Trophoblast cell (in vitro differentiated cells and primary cell): ENCODE results near the gene TK1.

Experiments used
- DNase-seq, 2 donors: peaks; one replicate each; pipeline ENCODE4 v3.0.0-alpha.2; 2016
- H2AFZ ChIP-seq: 2 replicates; pipeline ENCODE4 v1.6.1; 2013; ENCODE audit warnings: low read length, moderate library complexity, mild to moderate bottlenecking; ENCODE audit not compliant: insufficient read depth, poor library complexity
- H2AK5ac ChIP-seq: 2 replicates; pipeline ENCODE4 v1.6.1; 2013; ENCODE audit warnings: mild to moderate bottlenecking, low read length
- H2BK120ac ChIP-seq: 2 replicates; pipeline ENCODE4 v1.6.1; 2013; ENCODE audit warnings: low read length, mild to moderate bottlenecking, moderate library complexity; ENCODE audit not compliant: insufficient read depth, poor library complexity
- H2BK12ac ChIP-seq: 2 replicates; pipeline ENCODE4 v1.6.1; 2013; ENCODE audit warnings: mild to moderate bottlenecking, low read length, moderate library complexity
- H2BK5ac ChIP-seq: 2 replicates; pipeline ENCODE4 v1.6.1; 2013; ENCODE audit warnings: low read length, low read depth, moderate library complexity, mild to moderate bottlenecking; ENCODE audit not compliant: poor library complexity
- H3K14ac ChIP-seq: 2 replicates; pipeline ENCODE4 v1.6.1; 2013; ENCODE audit warnings: mild to moderate bottlenecking, low read length
- H3K18ac ChIP-seq: 2 replicates; pipeline ENCODE4 v1.6.1; 2013; ENCODE audit warnings: mild to moderate bottlenecking, low read length
- H3K23ac ChIP-seq: 2 replicates; pipeline ENCODE4 v1.6.1; 2013; ENCODE audit warnings: low read length
- H3K27ac ChIP-seq: 2 replicates; pipeline ENCODE4 v1.5.1; 2013; ENCODE audit warnings: low read depth, mild to moderate bottlenecking, inconsistent platforms, low read length, moderate library complexity
- H3K27me3 ChIP-seq: 2 replicates; pipeline ENCODE4 v1.6.1; 2013; ENCODE audit warnings: inconsistent platforms, mild to moderate bottlenecking, low read length, moderate library complexity; ENCODE audit not compliant: insufficient read depth
- H3K36me3 ChIP-seq, 2 experiments: 1 replicate in 1 of 2; 2 replicates in 1 of 2; pipeline ENCODE4 v1.6.1; 2013; ENCODE audit warnings: low read length in 2 of 2, mild to moderate bottlenecking in 2 of 2, moderate library complexity in 1 of 2; ENCODE audit not compliant: insufficient read depth in 2 of 2, control insufficient read depth in 1 of 2
- H3K4ac ChIP-seq: 2 replicates; pipeline ENCODE4 v1.6.1; 2013; ENCODE audit warnings: low read depth, mild to moderate bottlenecking, low read length, moderate library complexity
- H3K4me1 ChIP-seq, 2 experiments: 1 replicate in 1 of 2; 2 replicates in 1 of 2; pipeline ENCODE4 v1.6.1; 2013; ENCODE audit warnings: low read length in 2 of 2, mild to moderate bottlenecking in 2 of 2, moderate library complexity in 1 of 2; ENCODE audit not compliant: insufficient read depth in 2 of 2, control insufficient read depth in 1 of 2
- H3K4me2 ChIP-seq: 2 replicates; pipeline ENCODE4 v1.6.1; 2013; ENCODE audit warnings: inconsistent platforms, mild to moderate bottlenecking, low read length, moderate library complexity
- H3K4me3 ChIP-seq: 2 replicates; pipeline ENCODE4 v1.5.1; 2013; ENCODE audit warnings: mild to moderate bottlenecking, low read depth, low read length, inconsistent platforms
- H3K79me1 ChIP-seq: one replicate; pipeline ENCODE4 v1.6.1; 2013; ENCODE audit warnings: low read length
- H3K79me2 ChIP-seq: 2 replicates; pipeline ENCODE4 v1.6.1; 2013; ENCODE audit warnings: low read length, mild to moderate bottlenecking; ENCODE audit not compliant: control insufficient read depth, insufficient read depth, poor library complexity
- H3K9ac ChIP-seq: 2 replicates; pipeline ENCODE4 v1.6.1; 2013; ENCODE audit warnings: mild to moderate bottlenecking, low read length
- H3K9me3 ChIP-seq: 2 replicates; pipeline ENCODE4 v1.6.1; 2013; ENCODE audit warnings: low read depth, mild to moderate bottlenecking, control low read depth, inconsistent platforms, low read length; ENCODE audit not compliant: insufficient read depth
- H4K12ac ChIP-seq: 2 replicates; pipeline ENCODE4 v1.6.1; 2013; ENCODE audit warnings: low read depth, mild to moderate bottlenecking, low read length, moderate library complexity
- H4K8ac ChIP-seq: 2 replicates; pipeline ENCODE4 v1.6.1; 2013; ENCODE audit warnings: low read depth, mild to moderate bottlenecking, low read length, moderate library complexity
- H4K91ac ChIP-seq: one replicate; pipeline ENCODE4 v1.6.1; 2013; ENCODE audit warnings: low read depth, mild to moderate bottlenecking, low read length, moderate library complexity
- WGBS: extraction: QIAGEN DNeasy Blood & Tissue Kit; methylation state at CpG from one replicate; pipeline ENCODE4 v1.1.7; 2013; ENCODE audit warnings: missing lambda C conversion rate; ENCODE audit not compliant: insufficient read length, insufficient coverage; ENCODE audit errors: extremely low coverage; 5-methylcytosine and 5-hydroxymethylcytosine counted together

TK1 gene

DNA sequence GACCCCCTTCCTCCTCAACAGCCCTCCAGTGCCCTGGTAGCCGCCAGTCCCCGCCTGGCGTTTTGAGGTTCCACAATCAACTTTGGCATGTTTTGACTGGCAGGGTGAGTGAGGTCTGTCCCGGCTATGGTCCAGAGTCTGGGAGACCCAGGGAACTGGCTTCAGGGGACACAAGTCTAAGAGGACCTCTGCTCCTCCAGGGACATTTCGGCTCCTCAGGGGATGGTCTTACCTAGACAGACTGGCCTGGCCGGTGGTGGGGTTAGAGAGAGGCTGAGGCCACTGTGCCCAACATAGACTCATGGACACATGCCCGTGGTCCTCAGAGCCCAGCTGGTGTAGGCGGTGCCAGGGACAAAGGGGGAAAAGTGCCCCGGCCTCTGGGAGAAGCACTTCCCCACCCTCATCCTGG is 54.1 kb downstream of the TK1 start:
- no peak overlapping the region for H3K4ac ChIP-seq
- H3K27ac ChIP-seq = no peak overlapping the region
- no peak overlapping the region for H3K9ac ChIP-seq
- H4K12ac ChIP-seq = no peak overlapping the region
- no peak overlapping the region for H3K14ac ChIP-seq
- H2BK120ac ChIP-seq = no peak overlapping the region
- H3K4me2 ChIP-seq = no peak overlapping the region
- no peak for DNase-seq
- H4K8ac ChIP-seq = no peak overlapping the region
- no peaks in the 10 kb centered on the region for H3K27me3 ChIP-seq
- no peak overlapping the region for H3K18ac ChIP-seq
- H3K23ac ChIP-seq = no peak overlapping the region
- no CpG with 5 or more reads among the region's 9 CpGs for WGBS
- no peak overlapping the region for H2AFZ ChIP-seq
- no peak overlapping the region for H2AK5ac ChIP-seq
- no peak overlapping the region for H4K91ac ChIP-seq
- H2BK5ac ChIP-seq = no peak overlapping the region
- H3K4me3 ChIP-seq = no peak overlapping the region
- no peak overlapping the region for H2BK12ac ChIP-seq
- peaks cover 3 to 14% of the 10 kb centered on the region in 2 experiments for H3K4me1 ChIP-seq
- peaks cover 6% of the 10 kb centered on the region for H3K79me2 ChIP-seq
- H3K9me3 ChIP-seq = no peaks in the 10 kb centered on the region
- H3K36me3 ChIP-seq = no peaks in the 10 kb centered on the region
- peaks cover 6% of the 10 kb centered on the region for H3K79me1 ChIP-seq

DNA sequence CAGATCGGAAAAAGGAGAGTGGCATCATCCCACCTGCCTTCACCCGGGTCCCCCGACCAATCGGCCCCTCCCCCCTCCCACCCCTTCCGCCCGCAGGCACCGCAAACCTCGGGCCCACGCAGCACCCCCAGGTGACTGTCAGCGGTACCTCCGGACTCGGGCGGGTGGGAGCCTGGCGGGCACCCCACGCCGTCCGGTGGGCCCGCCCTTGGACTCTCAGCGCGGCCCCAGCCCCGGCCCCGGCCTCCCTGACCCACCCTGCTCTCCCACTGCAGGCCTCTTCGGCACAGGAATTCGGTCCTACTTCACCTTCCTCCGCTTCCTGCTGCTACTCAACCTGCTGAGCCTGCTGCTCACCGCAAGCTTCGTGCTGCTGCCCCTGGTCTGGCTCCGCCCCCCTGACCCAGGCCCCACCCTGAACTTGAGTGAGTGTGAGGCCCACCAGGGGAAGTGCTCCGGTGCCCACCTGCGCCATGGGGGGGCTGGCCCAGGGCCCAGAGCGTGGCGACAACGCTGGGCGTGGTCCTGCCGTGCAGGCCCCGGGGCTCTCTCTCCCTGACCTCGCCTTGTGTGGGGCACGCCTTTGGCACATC is 54.7 kb downstream of the TK1 start:
- no peak overlapping the region for H3K23ac ChIP-seq
- H2AK5ac ChIP-seq = no peak overlapping the region
- no peak overlapping the region for H3K4ac ChIP-seq
- no peak overlapping the region for H2BK12ac ChIP-seq
- DNase-seq = peak in 1 of 2 donors; percentile 45
- no peak overlapping the region for H3K9ac ChIP-seq
- no peak overlapping the region for H3K27ac ChIP-seq
- peak overlapping the region; percentile 40 for H4K8ac ChIP-seq
- peak overlapping the region; percentile 29 for H4K91ac ChIP-seq
- peaks cover 10% of the 10 kb centered on the region for H3K79me2 ChIP-seq
- peaks cover 3 to 14% of the 10 kb centered on the region in 2 experiments for H3K4me1 ChIP-seq
- H3K18ac ChIP-seq = no peak overlapping the region
- H2BK120ac ChIP-seq = no peak overlapping the region
- no peak overlapping the region for H3K4me3 ChIP-seq
- H3K9me3 ChIP-seq = no peaks in the 10 kb centered on the region
- no CpG with 5 or more reads among the region's 38 CpGs for WGBS
- no peak overlapping the region for H2AFZ ChIP-seq
- peak overlapping the region; percentile 62 for H3K4me2 ChIP-seq
- peaks cover 11% of the 10 kb centered on the region for H3K79me1 ChIP-seq
- H4K12ac ChIP-seq = no peak overlapping the region
- no peaks in the 10 kb centered on the region for H3K36me3 ChIP-seq
- no peak overlapping the region for H3K14ac ChIP-seq
- no peak overlapping the region for H2BK5ac ChIP-seq
- no peaks in the 10 kb centered on the region for H3K27me3 ChIP-seq

DNA sequence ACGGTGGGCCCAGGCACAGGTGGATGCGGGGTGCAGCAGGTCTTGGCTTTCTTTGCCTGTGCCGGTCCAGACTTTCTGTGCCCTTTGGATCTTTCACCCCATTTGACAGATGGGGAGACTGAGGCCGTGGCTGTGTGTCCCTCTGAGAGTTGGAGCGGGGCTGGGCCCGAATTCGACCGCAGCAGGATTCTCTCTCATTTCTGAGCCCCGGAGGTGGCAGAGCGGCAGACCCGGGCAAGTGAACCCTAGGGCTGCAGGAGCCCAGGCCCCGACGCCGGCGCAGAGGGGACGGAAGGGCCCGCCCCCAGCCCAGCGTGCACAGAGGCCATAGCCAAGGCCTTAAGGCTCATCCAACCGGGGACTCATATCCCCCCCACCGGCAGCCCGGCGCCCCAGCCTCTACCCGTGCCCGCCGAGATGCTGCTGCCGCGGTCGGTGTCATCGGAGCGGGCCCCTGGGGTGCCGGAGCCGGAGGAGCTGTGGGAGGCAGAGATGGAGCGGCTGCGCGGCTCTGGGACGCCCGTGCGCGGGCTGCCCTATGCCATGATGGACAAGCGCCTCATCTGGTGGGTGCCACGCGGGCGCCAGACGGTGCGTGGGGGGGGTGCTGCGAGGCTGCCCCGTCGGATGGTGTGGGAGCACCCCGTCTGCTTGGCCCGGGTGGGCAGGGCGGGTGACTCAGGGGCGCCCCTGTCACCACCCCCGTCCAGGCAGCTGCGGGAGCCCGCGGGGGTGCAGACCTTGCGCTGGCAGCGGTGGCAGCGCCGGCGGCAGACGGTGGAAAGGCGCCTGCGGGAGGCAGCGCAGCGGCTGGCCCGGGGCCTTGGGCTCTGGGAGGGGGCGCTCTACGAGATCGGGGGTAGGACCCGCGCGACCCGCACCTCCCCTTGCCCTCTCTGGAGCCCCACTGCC is 55.4 kb downstream of the TK1 start:
- Histone ChIP-seq H3K14ac (peak overlapping the region; percentile 21), H3K27me3 (no peaks in the 10 kb centered on the region), H4K91ac (peak overlapping the region; percentile 29), H3K4me2 (peak overlapping the region; percentile 62), H2BK5ac (no peak overlapping the region), H2AK5ac (no peak overlapping the region), H3K9ac (no peak overlapping the region), H3K4ac (no peak overlapping the region), H3K4me1 (peaks cover 6 to 20% of the 10 kb centered on the region in 2 experiments), H3K4me3 (no peak overlapping the region), H3K79me2 (peaks cover 10% of the 10 kb centered on the region), H4K12ac (no peak overlapping the region), H3K79me1 (peaks cover 14% of the 10 kb centered on the region), H3K23ac (no peak overlapping the region), H4K8ac (no peak overlapping the region), H3K27ac (no peak overlapping the region), H2BK120ac (no peak overlapping the region), H2BK12ac (peak overlapping the region; percentile 10), H3K36me3 (peaks cover 2% of the 10 kb centered on the region in 2 experiments), H3K9me3 (no peaks in the 10 kb centered on the region), H2AFZ (no peak overlapping the region), H3K18ac (no peak overlapping the region)
- no CpG with 5 or more reads among the region's 74 CpGs for WGBS
- DNase-seq = no peak

DNA sequence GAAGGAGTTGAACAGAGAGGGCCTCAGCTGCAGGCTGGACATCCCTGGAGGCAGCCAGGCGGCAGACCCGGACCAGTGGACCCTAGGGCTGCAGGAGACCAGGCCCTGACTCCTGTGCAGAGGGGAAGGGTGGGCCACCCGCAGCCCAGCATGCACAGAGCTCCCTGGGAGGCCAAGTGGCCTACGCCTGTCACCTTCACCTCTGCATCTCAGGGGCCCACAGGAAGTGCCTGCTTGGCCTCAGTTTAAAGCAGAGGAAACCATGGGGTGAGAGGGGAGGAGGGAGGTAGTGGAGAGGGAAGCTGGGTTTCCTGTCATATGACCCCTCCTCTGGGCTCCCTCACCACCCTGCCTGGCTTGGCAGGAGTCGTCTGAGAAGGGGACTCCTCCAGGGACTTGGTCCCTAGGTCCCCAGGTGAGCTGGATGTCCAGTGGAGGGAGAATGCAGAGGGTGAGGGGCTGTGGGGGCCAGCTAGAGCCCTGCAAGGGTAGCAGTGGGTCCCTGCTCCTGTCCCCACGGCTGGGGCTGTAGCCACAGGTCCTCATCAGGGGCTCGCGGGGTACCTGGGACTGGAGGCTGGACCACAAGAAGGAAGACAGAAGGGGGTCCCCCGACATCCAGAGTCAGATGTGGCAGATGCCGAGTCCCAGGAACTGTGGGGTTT is 56.3 kb downstream of the TK1 start, which contains the start of gene TMC8:
Gene TMC8, plus strand, starts transcription at position 335 of the 665 bp plus-strand sequence. CDS start 818 bp downstream, outside the sequence.
- Histone ChIP-seq H3K79me1 (peaks cover 14% of the 10 kb centered on the region), H3K4me2 (peak within 1 kb of the TSS; percentile 62), H2BK120ac (no peak within 1 kb of the TSS), H3K27me3 (no peaks in the 10 kb centered on the region), H4K91ac (peak within 1 kb of the TSS; percentile 29), H3K9me3 (no peaks in the 10 kb centered on the region), H2AFZ (no peak within 1 kb of the TSS), H3K9ac (no peak within 1 kb of the TSS), H3K27ac (no peak within 1 kb of the TSS), H4K8ac (no peak within 1 kb of the TSS), H3K4ac (no peak within 1 kb of the TSS), H4K12ac (no peak within 1 kb of the TSS), H3K79me2 (peaks cover 10% of the 10 kb centered on the region), H3K23ac (no peak within 1 kb of the TSS), H3K36me3 (peaks cover 9 to 10% of the 10 kb centered on the region in 2 experiments), H2AK5ac (no peak within 1 kb of the TSS), H3K14ac (no peak within 1 kb of the TSS), H2BK12ac (peak within 1 kb of the TSS; percentile 10), H3K4me3 (no peak within 1 kb of the TSS), H3K18ac (no peak within 1 kb of the TSS), H2BK5ac (no peak within 1 kb of the TSS), H3K4me1 (peaks cover 6 to 20% of the 10 kb centered on the region in 2 experiments)
- no CpG with 5 or more reads among the region's 10 CpGs for WGBS
- DNase-seq = no peak
